HL-60 (cell line): ENCODE measurements around the gene PES1.

Experiments
- CTCF ChIP-seq: IDR thresholded peaks from one replicate; pipeline ENCODE4 v1.5.1; 2011; ENCODE audit warnings: low read length, control low read depth, inconsistent platforms; ENCODE audit not compliant: insufficient read depth
- POLR2AphosphoS5 ChIP-seq: IDR thresholded peaks from 2 replicates; pipeline ENCODE4 v1.6.1; 2012; ENCODE audit warnings: low read depth
- REST ChIP-seq: IDR thresholded peaks from 2 replicates; pipeline ENCODE4 v1.6.1; 2012; ENCODE audit warnings: low read depth; ENCODE audit not compliant: insufficient replicate concordance

- TF ChIP-seq CTCF = no peak
- TF ChIP-seq REST = no peak
- TF ChIP-seq POLR2AphosphoS5 = no peak
Measured at GRCh38 chr22:30612789-30613188, 21.1 kb upstream of the PES1 start.
